HG03025 (cell line): ENCODE results near the gene ZNF710.

ENCODE experiments used
- ATAC-seq: cut with Tn5 transposase; IDR thresholded peaks from one replicate; pipeline ENCODE4 v1.9.1; 2021; ENCODE audit warnings: mild to moderate bottlenecking, moderate library complexity; ENCODE audit not compliant: unreplicated experiment, low FRiP score

ZNF710 gene

GRCh38 chr15:90075420-90076289, 74.5 kb downstream of the ZNF710 start:
- ATAC-seq: no peak

- no peak for ATAC-seq
These were observed 75.6 kb downstream of the ZNF710 start for GRCh38 chr15:90076716-90077115.

- no peak for ATAC-seq
These were observed 77.8 kb downstream of the ZNF710 start for GRCh38 chr15:90078965-90079364.

GRCh38 chr15:90079619-90080457, 78.7 kb downstream of the ZNF710 start:
- ATAC-seq: no peak

GRCh38 chr15:90080458-90080755, 79.3 kb downstream of the ZNF710 start:
- ATAC-seq: no peak

- no peak for ATAC-seq
These were observed 79.8 kb downstream of the ZNF710 start for GRCh38 chr15:90080818-90081393.

GRCh38 chr15:90082140-90082715, 81.1 kb downstream of the ZNF710 start:
- ATAC-seq: no peak

GRCh38 chr15:90083419-90083818, 82.3 kb downstream of the ZNF710 start:
- no peak for ATAC-seq

GRCh38 chr15:90083954-90084607, 83.0 kb downstream of the ZNF710 start:
- ATAC-seq: no peak

- no peak for ATAC-seq
These were observed 83.8 kb downstream of the ZNF710 start for GRCh38 chr15:90084876-90085423.

GRCh38 chr15:90085565-90085964, 84.4 kb downstream of the ZNF710 start:
- ATAC-seq: no peak

- ATAC-seq: no peak
These were observed 85.7 kb downstream of the ZNF710 start for GRCh38 chr15:90086868-90087268.

- no peak for ATAC-seq
These were observed 86.5 kb downstream of the ZNF710 start for GRCh38 chr15:90087454-90088154.

- no peak for ATAC-seq
These were observed 89.2 kb downstream of the ZNF710 start for GRCh38 chr15:90090226-90090848.

- no peak for ATAC-seq
These were observed 90.2 kb downstream of the ZNF710 start for GRCh38 chr15:90091156-90091931.

GRCh38 chr15:90095521-90095959, 94.4 kb downstream of the ZNF710 start:
- no peak for ATAC-seq

- ATAC-seq: no peak
These were observed 96.4 kb downstream of the ZNF710 start for GRCh38 chr15:90097475-90097874.
